ENCODE results near the gene RNF138.
"Not testable (repeated sequence)": the region's sequence is repeated elsewhere in the genome, so short reads cannot be mapped to it uniquely, and the experiment has no call there.

The RNF138 gene

GRCh38 chr18:32156855-32157254 lies 65.2 kb downstream of the RNF138 start:
- no peaks in the 10 kb centered on the region for H3K9me3 ChIP-seq (ENCODE audit: control insufficient read depth, insufficient read depth, low read length)
- no peak overlapping the region for H3K9ac ChIP-seq (ENCODE audit: low read depth, low read length)
- H3K4me1 ChIP-seq (ENCODE audit: control insufficient read depth, insufficient read depth, low read length): no peaks in the 10 kb centered on the region
- no peaks in the 10 kb centered on the region for H3K36me3 ChIP-seq (ENCODE audit: control insufficient read depth, insufficient read depth, low read length)
- H3K4me3 ChIP-seq (ENCODE audit: low read depth, low read length): no peak overlapping the region
- H3K27me3 ChIP-seq (ENCODE audit: control insufficient read depth, insufficient read depth, low read length): peaks cover 2% of the 10 kb centered on the region

DNA sequence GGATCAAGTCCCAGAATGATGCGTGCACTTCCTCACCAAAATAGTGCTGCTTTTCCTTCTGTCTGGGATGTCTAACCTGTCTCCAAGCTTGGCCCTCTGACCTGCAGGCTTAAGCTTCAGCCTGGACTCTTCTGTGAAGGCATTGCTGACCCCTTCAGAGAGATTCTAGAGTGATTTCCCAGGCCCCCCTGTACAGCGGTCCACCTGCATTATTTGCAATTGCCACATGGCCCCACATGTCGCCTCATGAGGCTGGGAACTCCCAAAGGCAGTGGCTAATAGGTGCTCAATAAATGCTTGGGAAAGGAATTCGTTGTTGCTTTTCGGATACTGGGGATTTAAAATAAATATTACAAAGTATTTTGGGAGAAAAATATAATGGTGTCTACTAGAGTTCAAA lies 65.9 kb downstream of the RNF138 start:
- Histone ChIP-seq H3K4me3 (ENCODE audit: low read depth, low read length) (no peak overlapping the region), H3K9ac (ENCODE audit: low read depth, low read length) (no peak overlapping the region), H3K36me3 (ENCODE audit: control insufficient read depth, insufficient read depth, low read length) (no peaks in the 10 kb centered on the region), H3K4me1 (ENCODE audit: control insufficient read depth, insufficient read depth, low read length) (no peaks in the 10 kb centered on the region), H3K9me3 (ENCODE audit: control insufficient read depth, insufficient read depth, low read length) (no peaks in the 10 kb centered on the region), H3K27me3 (ENCODE audit: control insufficient read depth, insufficient read depth, low read length) (peaks cover 2% of the 10 kb centered on the region)

DNA sequence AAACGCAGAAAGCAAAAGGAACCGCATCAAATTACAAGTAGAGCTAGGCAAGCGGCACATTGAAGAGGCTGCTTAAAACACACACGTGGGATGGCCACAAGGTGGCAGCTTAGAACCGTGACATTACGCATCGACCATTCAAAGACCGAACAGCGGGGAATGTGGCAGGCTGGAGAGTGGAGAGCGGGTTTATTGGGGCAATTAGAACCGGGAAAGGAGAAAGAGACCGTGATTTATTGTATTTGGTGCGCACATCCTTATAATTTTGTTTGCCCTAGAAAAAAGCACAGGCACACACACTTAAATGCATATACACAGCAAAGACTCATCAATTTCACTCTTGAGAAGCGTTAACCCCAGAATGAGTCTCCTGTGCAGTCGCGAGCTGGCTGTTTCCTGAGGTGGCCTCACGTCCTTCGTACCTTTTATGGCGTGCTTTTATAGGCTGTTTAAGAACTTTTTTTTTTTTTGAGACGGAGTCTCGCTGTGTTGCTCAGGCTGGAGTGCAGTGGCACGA lies 66.5 kb downstream of the RNF138 start:
- Histone ChIP-seq H3K9ac (ENCODE audit: low read depth, low read length) (no peak overlapping the region), H3K4me1 (ENCODE audit: control insufficient read depth, insufficient read depth, low read length) (no peaks in the 10 kb centered on the region), H3K9me3 (ENCODE audit: control insufficient read depth, insufficient read depth, low read length) (no peaks in the 10 kb centered on the region), H3K4me3 (ENCODE audit: low read depth, low read length) (peak overlapping the region; percentile 16), H3K27me3 (ENCODE audit: control insufficient read depth, insufficient read depth, low read length) (peaks cover 2% of the 10 kb centered on the region), H3K36me3 (ENCODE audit: control insufficient read depth, insufficient read depth, low read length) (no peaks in the 10 kb centered on the region)

DNA sequence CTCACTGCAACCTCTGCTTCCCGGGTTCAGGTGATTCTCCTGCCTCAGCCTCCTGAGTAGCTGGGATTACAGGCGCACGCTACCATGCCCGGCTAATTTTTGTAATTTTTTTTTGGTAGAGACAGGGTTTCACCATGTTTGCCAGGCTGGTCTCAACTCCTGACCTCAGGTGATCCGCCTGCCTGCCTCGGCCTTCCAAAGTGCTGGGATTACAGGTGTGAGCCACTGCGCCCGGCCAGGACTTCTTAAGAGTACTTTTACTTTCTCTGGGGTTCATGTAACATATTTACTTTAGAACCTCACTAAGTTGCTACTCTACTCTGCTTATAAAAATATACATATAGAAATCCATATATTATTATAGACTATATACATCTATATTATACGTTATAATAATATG lies 67.0 kb downstream of the RNF138 start:
- H3K9me3 ChIP-seq (ENCODE audit: control insufficient read depth, insufficient read depth, low read length); H3K27me3 ChIP-seq (ENCODE audit: control insufficient read depth, insufficient read depth, low read length); H3K4me3 ChIP-seq (ENCODE audit: low read depth, low read length); H3K9ac ChIP-seq (ENCODE audit: low read depth, low read length); H3K36me3 ChIP-seq (ENCODE audit: control insufficient read depth, insufficient read depth, low read length); H3K4me1 ChIP-seq (ENCODE audit: control insufficient read depth, insufficient read depth, low read length): not testable (repeated sequence)

- H3K9ac ChIP-seq (ENCODE audit: low read depth, low read length): no peak overlapping the region
- H3K9me3 ChIP-seq (ENCODE audit: control insufficient read depth, insufficient read depth, low read length): no peaks in the 10 kb centered on the region
- H3K36me3 ChIP-seq (ENCODE audit: control insufficient read depth, insufficient read depth, low read length): no peaks in the 10 kb centered on the region
- H3K4me3 ChIP-seq (ENCODE audit: low read depth, low read length): no peak overlapping the region
- peaks cover 2% of the 10 kb centered on the region for H3K27me3 ChIP-seq (ENCODE audit: control insufficient read depth, insufficient read depth, low read length)
- no peaks in the 10 kb centered on the region for H3K4me1 ChIP-seq (ENCODE audit: control insufficient read depth, insufficient read depth, low read length)
These were observed 68.9 kb downstream of the RNF138 start for GRCh38 chr18:32160547-32160946.

DNA sequence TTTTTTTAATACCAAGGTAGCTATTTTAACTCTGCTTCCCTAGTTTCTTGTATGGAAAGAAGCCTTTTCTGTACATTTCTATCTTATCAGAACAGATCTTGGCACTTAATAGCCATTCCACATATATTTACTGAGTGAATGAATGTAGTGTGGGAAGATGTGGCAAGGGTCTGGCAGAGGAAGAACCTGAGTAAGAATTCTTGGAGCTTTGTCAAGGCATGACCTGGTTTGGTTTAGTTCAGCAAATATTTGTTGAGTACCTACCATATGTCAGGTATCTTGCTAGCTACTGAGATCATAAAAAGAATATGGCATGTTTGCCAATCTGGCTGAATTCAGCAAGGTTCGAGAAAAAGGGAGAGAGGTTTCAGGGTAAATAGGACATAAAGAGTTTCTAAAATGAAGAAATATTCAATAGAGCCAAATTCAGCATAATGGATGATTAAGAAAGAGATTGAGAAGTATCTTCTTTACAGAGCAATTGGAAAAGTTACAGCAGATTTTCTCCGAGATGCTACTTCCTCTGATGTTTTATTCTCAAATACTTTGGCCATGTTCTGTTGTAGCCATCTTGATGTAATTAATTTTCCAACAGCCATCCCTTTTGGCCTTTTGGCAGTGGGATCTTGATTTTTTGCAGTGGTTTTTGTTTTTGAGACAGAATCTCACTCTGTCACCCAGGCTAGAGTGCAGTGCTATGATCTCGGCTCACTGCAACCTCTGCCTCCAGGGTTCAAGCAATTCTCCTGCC lies 76.5 kb downstream of the RNF138 start:
- H3K36me3 ChIP-seq (ENCODE audit: control insufficient read depth, insufficient read depth, low read length): no peaks in the 10 kb centered on the region
- no peaks in the 10 kb centered on the region for H3K27me3 ChIP-seq (ENCODE audit: control insufficient read depth, insufficient read depth, low read length)
- H3K4me3 ChIP-seq (ENCODE audit: low read depth, low read length): no peak overlapping the region
- no peaks in the 10 kb centered on the region for H3K9me3 ChIP-seq (ENCODE audit: control insufficient read depth, insufficient read depth, low read length)
- H3K9ac ChIP-seq (ENCODE audit: low read depth, low read length): no peak overlapping the region
- no peaks in the 10 kb centered on the region for H3K4me1 ChIP-seq (ENCODE audit: control insufficient read depth, insufficient read depth, low read length)

DNA sequence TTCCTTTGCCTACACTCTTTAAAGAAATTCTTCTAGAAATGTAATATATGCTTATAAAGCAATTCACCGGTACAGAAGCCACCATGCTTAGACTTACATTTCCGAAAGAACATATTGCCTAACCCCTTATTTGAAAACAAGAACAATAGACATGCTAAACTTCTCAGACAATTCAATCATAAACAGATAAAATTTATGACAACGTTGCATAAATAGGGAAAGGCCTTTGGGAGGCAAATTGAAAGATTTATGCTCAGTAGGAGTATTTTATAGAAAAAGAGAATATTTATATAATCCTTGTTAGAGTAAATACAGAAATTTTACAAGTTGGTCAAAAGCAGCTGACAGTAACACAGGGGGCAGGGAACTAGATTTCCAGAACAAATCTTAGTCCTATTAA lies 82.0 kb downstream of the RNF138 start:
- Histone ChIP-seq H3K9me3 (ENCODE audit: control insufficient read depth, insufficient read depth, low read length) (no peaks in the 10 kb centered on the region), H3K9ac (ENCODE audit: low read depth, low read length) (no peak overlapping the region), H3K36me3 (ENCODE audit: control insufficient read depth, insufficient read depth, low read length) (no peaks in the 10 kb centered on the region), H3K4me3 (ENCODE audit: low read depth, low read length) (no peak overlapping the region), H3K27me3 (ENCODE audit: control insufficient read depth, insufficient read depth, low read length) (no peaks in the 10 kb centered on the region), H3K4me1 (ENCODE audit: control insufficient read depth, insufficient read depth, low read length) (no peaks in the 10 kb centered on the region)

DNA sequence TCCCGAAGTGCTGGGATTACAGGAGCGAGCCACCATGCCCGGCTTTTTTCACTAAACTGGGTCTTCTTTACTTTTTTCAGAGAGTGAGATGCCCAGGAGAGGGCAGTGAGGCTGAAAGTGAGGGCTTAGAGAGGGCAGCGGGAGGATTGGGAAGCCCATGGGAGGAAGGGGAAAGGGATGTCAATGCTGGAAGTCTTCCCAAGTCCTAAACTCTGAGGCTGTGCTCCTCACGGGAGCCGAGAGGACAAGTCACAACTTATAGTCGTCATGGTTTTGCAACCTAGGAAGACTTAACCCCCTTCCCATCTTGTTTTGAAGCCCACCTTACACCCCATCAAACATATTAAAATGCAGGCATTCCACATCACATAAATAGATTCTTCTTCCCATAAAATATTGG lies 83.0 kb downstream of the RNF138 start:
- Histone ChIP-seq H3K9ac (ENCODE audit: low read depth, low read length) (no peak overlapping the region), H3K9me3 (ENCODE audit: control insufficient read depth, insufficient read depth, low read length) (no peaks in the 10 kb centered on the region), H3K27me3 (ENCODE audit: control insufficient read depth, insufficient read depth, low read length) (no peaks in the 10 kb centered on the region), H3K36me3 (ENCODE audit: control insufficient read depth, insufficient read depth, low read length) (no peaks in the 10 kb centered on the region), H3K4me1 (ENCODE audit: control insufficient read depth, insufficient read depth, low read length) (no peaks in the 10 kb centered on the region), H3K4me3 (ENCODE audit: low read depth, low read length) (no peak overlapping the region)

DNA sequence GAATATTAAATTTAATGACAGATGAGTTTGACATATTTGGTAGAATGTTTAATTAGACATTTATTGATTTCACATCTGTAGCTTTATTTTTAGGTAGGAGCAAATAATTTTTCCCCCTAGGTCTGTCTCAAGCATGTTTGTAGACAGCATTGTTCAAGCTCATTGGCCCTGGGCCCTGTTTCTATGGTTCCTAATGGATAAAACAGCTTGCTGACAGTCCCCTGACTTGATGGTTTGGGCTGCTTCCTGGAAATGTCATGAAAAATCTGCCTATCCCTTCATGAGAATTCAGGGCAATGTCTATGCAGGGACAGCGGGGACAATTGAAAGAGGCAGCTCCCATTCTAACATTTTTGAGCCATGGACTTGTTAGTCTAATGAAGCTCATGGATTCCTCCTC lies 83.6 kb downstream of the RNF138 start:
- H3K4me3 ChIP-seq (ENCODE audit: low read depth, low read length): no peak overlapping the region

DNA sequence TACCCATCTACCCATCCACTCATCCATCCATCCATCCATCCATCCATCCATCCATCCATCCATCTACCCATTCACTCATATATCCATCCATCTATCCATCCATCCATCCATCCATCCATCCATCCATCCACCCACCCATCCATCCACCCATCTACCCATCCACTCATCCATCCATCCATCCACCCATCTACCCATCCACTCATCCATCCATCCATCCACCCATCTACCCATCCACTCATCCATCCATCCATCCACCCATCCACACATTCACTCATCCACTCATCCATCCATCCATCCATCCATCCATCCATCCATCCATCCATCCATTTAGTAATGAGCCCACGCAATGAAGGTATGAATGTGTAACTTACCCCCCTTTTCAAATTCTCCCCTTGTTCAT lies 85.1 kb downstream of the RNF138 start:
- H3K9ac ChIP-seq (ENCODE audit: low read depth, low read length); H3K27me3 ChIP-seq (ENCODE audit: control insufficient read depth, insufficient read depth, low read length); H3K4me1 ChIP-seq (ENCODE audit: control insufficient read depth, insufficient read depth, low read length); H3K36me3 ChIP-seq (ENCODE audit: control insufficient read depth, insufficient read depth, low read length); H3K4me3 ChIP-seq (ENCODE audit: low read depth, low read length); H3K9me3 ChIP-seq (ENCODE audit: control insufficient read depth, insufficient read depth, low read length): not testable (repeated sequence)

More for the DNA sequence above, 83.6 kb downstream of the RNF138 start:
- Histone ChIP-seq H3K36me3 (ENCODE audit: control insufficient read depth, insufficient read depth, low read length) (no peaks in the 10 kb centered on the region), H3K4me1 (ENCODE audit: control insufficient read depth, insufficient read depth, low read length) (no peaks in the 10 kb centered on the region), H3K9me3 (ENCODE audit: control insufficient read depth, insufficient read depth, low read length) (no peaks in the 10 kb centered on the region), H3K27me3 (ENCODE audit: control insufficient read depth, insufficient read depth, low read length) (no peaks in the 10 kb centered on the region), H3K9ac (ENCODE audit: low read depth, low read length) (no peak overlapping the region)

- Histone ChIP-seq H3K4me1 (ENCODE audit: control insufficient read depth, insufficient read depth, low read length) (no peaks in the 10 kb centered on the region), H3K4me3 (ENCODE audit: low read depth, low read length) (no peak overlapping the region), H3K36me3 (ENCODE audit: control insufficient read depth, insufficient read depth, low read length) (no peaks in the 10 kb centered on the region)
These were observed 85.9 kb downstream of the RNF138 start for GRCh38 chr18:32177530-32177929.

More at GRCh38 chr18:32177530-32177929, 85.9 kb downstream of the RNF138 start:
- Histone ChIP-seq H3K27me3 (ENCODE audit: control insufficient read depth, insufficient read depth, low read length) (no peaks in the 10 kb centered on the region), H3K9me3 (ENCODE audit: control insufficient read depth, insufficient read depth, low read length) (no peaks in the 10 kb centered on the region), H3K9ac (ENCODE audit: low read depth, low read length) (no peak overlapping the region)

Measured in iPS-15b (cell line).